Activated CD4-positive, alpha-beta memory T cell treated with anti-CD3 and anti-CD28 coated beads for 36 hours (primary cell): ENCODE measurements around the gene TRIM44. TPM values are rescaled to one million over a fixed set of nuclear protein-coding genes. Genes with fewer than 3 reads are reported as not detected.
"Not testable (repeated sequence)": the region's sequence is repeated elsewhere in the genome, so short reads cannot be mapped to it uniquely, and the experiment has no call there.

Experiments used
- CTCF ChIA-PET: fragments of 350-600 bp; sonication (Branson Sonifier 250); formaldehyde crosslinking; loops from one replicate; lab custom pipeline; 2021; ENCODE audit warnings: antibody characterized with exemption, inconsistent platforms; lab: Charles Lee
- POLR2A ChIA-PET: fragments of 350-600 bp; sonication (Branson Sonifier 250); formaldehyde crosslinking; loops from one replicate; lab custom pipeline; 2021; ENCODE audit warnings: antibody characterized with exemption; lab: Charles Lee
- DNase-seq: peaks from one replicate; pipeline ENCODE4 v3.0.0-alpha.2; 2020
- H3K27ac Mint-ChIP-seq: one replicate; pipeline ENCODE4 v1.8.0; 2021; ENCODE audit warnings: mixed read lengths
- H3K27me3 Mint-ChIP-seq: one replicate; pipeline ENCODE4 v1.8.0; 2021; ENCODE audit warnings: mixed read lengths
- H3K36me3 Mint-ChIP-seq: one replicate; pipeline ENCODE4 v1.8.0; 2021; ENCODE audit warnings: mixed read lengths
- H3K4me1 Mint-ChIP-seq: one replicate; pipeline ENCODE4 v1.8.0; 2021; ENCODE audit warnings: low read depth, mixed read lengths
- H3K4me3 Mint-ChIP-seq: one replicate; pipeline ENCODE4 v1.8.0; 2021; ENCODE audit warnings: mild to moderate bottlenecking, mixed read lengths
- H3K9me3 Mint-ChIP-seq: one replicate; pipeline ENCODE4 v1.8.0; 2021; ENCODE audit warnings: mixed read lengths
- intact Hi-C: fragments of 100-400 bp; cut with micrococcal nuclease; formaldehyde crosslinking; loops from one replicate; pipeline ENCODE4 v1.15.1; 2023
- total RNA-seq, 2 experiments: library from RNA; stranded (reverse); gene quantifications; one replicate each; pipeline ENCODE4 v1.2.3, GENCODE V29; 2021

Gene TRIM44
- total RNA-seq, 2 experiments from 2014 or later = 27.3 to 30.0 TPM

GRCh38 chr11:35639591-35640179 is 22.9 kb upstream of the TRIM44 start:
- no peak overlapping the region for H3K4me3 Mint-ChIP-seq
- peaks cover 19% of the 10 kb centered on the region for H3K27me3 Mint-ChIP-seq
- CTCF ChIA-PET = no interaction called here
- H3K36me3 Mint-ChIP-seq = no peaks in the 10 kb centered on the region
- no peaks in the 10 kb centered on the region for H3K9me3 Mint-ChIP-seq
- no peak overlapping the region for H3K27ac Mint-ChIP-seq
- intact Hi-C loops = no loop called here
- POLR2A ChIA-PET = no interaction called here
- H3K4me1 Mint-ChIP-seq = no peaks in the 10 kb centered on the region
- no peak for DNase-seq

DNA sequence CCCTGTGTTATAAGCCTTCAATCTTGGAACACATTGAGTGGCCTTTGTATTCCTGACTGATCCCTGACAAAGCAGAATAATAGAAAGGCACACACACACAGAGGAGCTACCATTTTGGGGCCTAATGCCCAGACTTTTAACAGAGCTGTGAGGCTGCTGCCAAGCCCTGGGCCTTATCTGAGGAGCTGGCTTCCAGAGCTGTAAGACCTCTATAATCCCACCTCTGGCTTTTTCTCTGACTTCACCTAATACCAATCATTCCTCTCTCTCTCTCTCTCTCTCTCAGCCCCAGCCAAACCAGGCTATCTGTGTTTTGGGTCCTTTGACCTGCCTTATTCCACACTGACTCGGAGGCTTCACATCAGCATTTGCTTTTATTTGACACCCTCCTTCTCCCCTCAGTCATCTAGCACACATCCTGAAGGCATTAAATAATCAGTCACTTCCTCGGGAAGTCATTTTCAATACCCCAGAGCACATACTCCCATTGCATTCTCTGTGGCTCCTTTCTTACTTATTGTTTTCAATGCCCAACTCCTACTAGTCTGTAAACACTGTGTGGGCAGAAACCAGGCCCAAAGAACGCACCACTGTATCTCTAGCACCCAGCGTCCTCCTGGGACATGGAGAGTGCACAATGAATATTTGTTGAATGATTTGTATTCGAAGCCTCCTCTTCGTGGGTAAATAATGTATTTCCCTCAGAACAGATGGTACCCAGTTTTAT is 21.2 kb upstream of the TRIM44 start:
- POLR2A ChIA-PET = interaction anchor here (0.9 kb wide), 1 partner anchor 17 kb away, joined by 4 read pairs; no protein-coding TSS in a partner anchor
- CTCF ChIA-PET = interaction anchor here (1.2 kb wide), 1 partner anchor 181 kb away, joined by 4 read pairs; no protein-coding TSS in a partner anchor
- no peak for DNase-seq
- Mint-ChIP-seq H3K9me3 (no peaks in the 10 kb centered on the region), H3K27me3 (peaks cover 18% of the 10 kb centered on the region), H3K4me1 (no peaks in the 10 kb centered on the region), H3K36me3 (no peaks in the 10 kb centered on the region), H3K27ac (no peak overlapping the region), H3K4me3 (no peak overlapping the region)
- intact Hi-C loops = no loop called here

DNA sequence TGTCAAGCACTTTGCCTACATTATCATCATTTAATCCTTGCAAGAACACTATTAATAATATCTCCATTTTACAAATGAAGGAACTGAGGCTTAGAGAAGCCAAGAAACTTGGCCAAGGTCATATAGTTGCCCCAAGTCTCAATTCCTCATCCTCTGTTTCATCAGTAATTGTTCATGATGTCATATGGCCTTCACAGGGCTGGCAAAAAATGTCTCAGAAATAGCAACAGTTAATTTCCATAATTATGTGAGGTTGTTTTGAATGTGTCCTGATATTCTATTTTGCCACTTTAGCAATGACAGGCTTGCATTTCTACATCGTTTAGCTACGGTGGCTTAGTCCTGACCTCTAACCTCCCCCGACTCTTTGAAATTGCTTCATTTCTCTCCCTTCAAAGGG is 20.6 kb upstream of the TRIM44 start:
- intact Hi-C loops = no loop called here
- DNase-seq = no peak
- no peaks in the 10 kb centered on the region for H3K4me1 Mint-ChIP-seq
- CTCF ChIA-PET = no interaction called here
- no peaks in the 10 kb centered on the region for H3K9me3 Mint-ChIP-seq
- no peak overlapping the region for H3K27ac Mint-ChIP-seq
- H3K4me3 Mint-ChIP-seq = no peak overlapping the region
- POLR2A ChIA-PET = no interaction called here
- H3K27me3 Mint-ChIP-seq = peaks cover 19% of the 10 kb centered on the region
- no peaks in the 10 kb centered on the region for H3K36me3 Mint-ChIP-seq

DNA sequence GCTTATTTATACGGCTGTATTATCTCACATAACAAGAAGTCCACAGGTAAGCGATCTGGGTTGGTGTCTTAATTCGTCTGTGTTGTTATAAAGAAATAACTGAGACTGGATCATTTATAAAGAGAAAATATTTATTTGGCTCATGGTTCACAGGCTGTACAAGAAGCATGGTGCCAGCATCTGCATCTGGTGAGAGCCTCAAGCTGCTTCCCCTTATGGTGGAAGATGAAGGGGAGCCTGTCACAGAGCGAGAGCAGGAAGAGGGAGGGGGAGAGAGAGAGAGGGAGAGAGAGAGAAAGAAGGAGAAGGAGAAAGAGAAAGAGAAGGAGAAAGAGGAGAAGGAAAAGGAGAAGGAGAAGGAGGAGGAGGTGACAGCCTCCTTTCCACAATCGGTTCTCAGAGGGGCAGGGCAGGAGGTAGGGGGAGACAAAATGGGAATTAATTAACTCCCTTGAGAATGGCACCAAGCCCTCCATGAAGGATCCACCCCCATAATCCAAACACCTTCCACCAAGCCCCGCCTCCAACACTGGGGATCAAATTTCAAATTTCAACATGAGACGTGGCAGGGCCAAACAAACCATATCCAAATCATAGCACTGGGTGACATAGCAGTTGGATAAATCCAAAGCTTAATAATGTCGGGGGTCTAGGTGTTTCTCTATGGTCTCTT is 15.0 kb upstream of the TRIM44 start:
- H3K4me3 Mint-ChIP-seq = no peak overlapping the region
- H3K27me3 Mint-ChIP-seq = peaks cover 24% of the 10 kb centered on the region
- H3K9me3 Mint-ChIP-seq = no peaks in the 10 kb centered on the region
- POLR2A ChIA-PET = interaction anchor here (0.7 kb wide), 1 partner anchor 54 kb away, joined by 3 read pairs; no protein-coding TSS in a partner anchor
- DNase-seq = no peak
- intact Hi-C loops = no loop called here
- CTCF ChIA-PET = no interaction called here
- no peak overlapping the region for H3K27ac Mint-ChIP-seq
- peaks cover 10% of the 10 kb centered on the region for H3K4me1 Mint-ChIP-seq
- H3K36me3 Mint-ChIP-seq = no peaks in the 10 kb centered on the region

GRCh38 chr11:35650006-35650405 is 12.6 kb upstream of the TRIM44 start:
- Mint-ChIP-seq H3K9me3 (no peaks in the 10 kb centered on the region), H3K27ac (no peak overlapping the region), H3K36me3 (no peaks in the 10 kb centered on the region), H3K4me3 (no peak overlapping the region), H3K4me1 (peaks cover 10% of the 10 kb centered on the region), H3K27me3 (peaks cover 31% of the 10 kb centered on the region)
- no peak for DNase-seq
- intact Hi-C loops = loop anchor here (2.0 kb wide), 1 partner anchor 15 kb away; no protein-coding TSS in a partner anchor
- ChIA-PET POLR2A (no interaction called here), CTCF (interaction anchor here (1.5 kb wide), 1 partner anchor 172 kb away, joined by 6 read pairs; no protein-coding TSS in a partner anchor)

DNA sequence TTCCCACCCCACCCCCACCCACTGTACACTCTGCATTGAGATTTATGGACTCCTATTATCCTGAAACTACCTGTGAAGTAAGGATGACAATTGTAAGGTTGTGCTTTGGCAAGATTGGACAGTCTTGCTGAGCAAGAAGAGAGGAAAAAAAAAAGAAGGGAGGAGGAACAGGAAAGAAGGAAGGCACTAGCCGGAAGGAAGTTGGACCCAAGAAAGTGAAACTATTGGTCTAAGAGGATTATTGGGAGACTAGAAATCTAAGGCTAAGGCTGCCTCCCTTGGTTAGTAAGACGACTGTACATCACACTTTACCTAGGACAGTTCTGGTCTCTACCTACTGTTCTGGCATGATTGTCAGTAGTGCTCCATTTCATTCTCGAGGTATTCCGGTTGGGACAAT is 12.1 kb upstream of the TRIM44 start:
- Mint-ChIP-seq H3K36me3 (no peaks in the 10 kb centered on the region), H3K9me3 (no peaks in the 10 kb centered on the region), H3K27ac (no peak overlapping the region), H3K4me1 (peaks cover 10% of the 10 kb centered on the region), H3K27me3 (peaks cover 29% of the 10 kb centered on the region), H3K4me3 (no peak overlapping the region)
- POLR2A ChIA-PET = no interaction called here
- CTCF ChIA-PET = no interaction called here
- no peak for DNase-seq
- intact Hi-C loops = loop anchor here (2.0 kb wide), 1 partner anchor 14 kb away; no protein-coding TSS in a partner anchor

GRCh38 chr11:35651263-35651662 is 11.3 kb upstream of the TRIM44 start:
- Mint-ChIP-seq H3K9me3 (no peaks in the 10 kb centered on the region), H3K27ac (no peak overlapping the region), H3K36me3 (no peaks in the 10 kb centered on the region), H3K4me1 (peaks cover 10% of the 10 kb centered on the region), H3K4me3 (no peak overlapping the region), H3K27me3 (peaks cover 27% of the 10 kb centered on the region)
- ChIA-PET POLR2A (no interaction called here), CTCF (no interaction called here)
- intact Hi-C loops = loop anchor here (2.0 kb wide), 1 partner anchor 14 kb away; no protein-coding TSS in a partner anchor
- no peak for DNase-seq

GRCh38 chr11:35652786-35653185 is 9.8 kb upstream of the TRIM44 start:
- H3K36me3 Mint-ChIP-seq, CTCF ChIA-PET, H3K9me3 Mint-ChIP-seq, POLR2A ChIA-PET, intact Hi-C loops, H3K4me3 Mint-ChIP-seq, DNase-seq, H3K27ac Mint-ChIP-seq: not testable (repeated sequence)
- H3K27me3 Mint-ChIP-seq = peaks cover 29% of the 10 kb centered on the region
- H3K4me1 Mint-ChIP-seq = peaks cover 10% of the 10 kb centered on the region

DNA sequence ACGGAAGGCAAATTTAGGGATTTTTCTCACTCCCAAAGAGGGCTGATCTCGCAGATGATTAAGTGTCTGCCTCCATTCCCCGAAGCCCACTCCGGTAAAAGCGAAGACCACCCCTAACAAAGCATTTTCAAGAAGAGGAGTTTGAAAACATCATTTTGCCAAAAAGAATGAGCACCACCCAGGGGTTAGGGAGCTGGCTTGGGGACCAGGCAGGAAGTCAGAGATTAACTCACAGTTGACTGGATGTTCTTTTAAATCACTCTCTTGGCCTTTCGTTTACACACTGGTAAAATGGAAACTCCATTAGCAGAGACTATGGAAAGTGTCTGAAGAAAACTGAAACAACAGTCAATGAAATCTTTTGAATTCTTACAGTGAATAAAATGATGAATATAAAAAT is 7.9 kb upstream of the TRIM44 start:
- intact Hi-C loops = no loop called here
- H3K27me3 Mint-ChIP-seq = peaks cover 25% of the 10 kb centered on the region

DNA sequence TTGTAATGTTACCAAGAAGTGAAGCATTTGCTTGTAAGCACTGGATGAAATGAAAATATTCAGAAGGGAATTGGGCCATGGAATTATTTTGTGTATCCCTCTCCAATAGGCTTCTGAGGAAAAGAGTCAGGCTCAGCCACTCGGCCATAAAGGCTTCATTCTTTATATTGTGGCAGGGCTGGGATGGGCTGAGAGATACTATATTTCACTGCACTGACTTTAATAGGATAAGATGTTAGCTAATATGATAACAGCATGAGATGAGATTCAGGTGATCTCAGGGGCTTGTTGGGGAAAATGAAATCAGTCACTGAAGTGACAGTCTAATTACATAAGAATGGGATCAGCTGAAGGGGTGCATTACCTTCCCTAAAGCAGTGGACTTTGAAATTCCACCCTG is 7.3 kb upstream of the TRIM44 start:
- no peak overlapping the region for H3K27ac Mint-ChIP-seq
- H3K9me3 Mint-ChIP-seq = no peaks in the 10 kb centered on the region
- H3K4me1 Mint-ChIP-seq = peaks cover 5% of the 10 kb centered on the region
- CTCF ChIA-PET = no interaction called here
- intact Hi-C loops = no loop called here
- no peaks in the 10 kb centered on the region for H3K36me3 Mint-ChIP-seq
- no peak for DNase-seq
- POLR2A ChIA-PET = no interaction called here
- H3K4me3 Mint-ChIP-seq = no peak overlapping the region
- H3K27me3 Mint-ChIP-seq = peaks cover 25% of the 10 kb centered on the region

More for the DNA sequence above, 7.9 kb upstream of the TRIM44 start:
- ChIA-PET CTCF (no interaction called here), POLR2A (no interaction called here)
- Mint-ChIP-seq H3K27ac (no peak overlapping the region), H3K4me1 (peaks cover 10% of the 10 kb centered on the region), H3K4me3 (no peak overlapping the region), H3K9me3 (no peaks in the 10 kb centered on the region), H3K36me3 (no peaks in the 10 kb centered on the region)
- DNase-seq = no peak

- H3K9me3 Mint-ChIP-seq = no peaks in the 10 kb centered on the region
- H3K27ac Mint-ChIP-seq = no peak overlapping the region
- no peaks in the 10 kb centered on the region for H3K36me3 Mint-ChIP-seq
- H3K4me1 Mint-ChIP-seq = no peaks in the 10 kb centered on the region
- intact Hi-C loops = no loop called here
- ChIA-PET POLR2A (no interaction called here), CTCF (no interaction called here)
- DNase-seq = no peak
- peaks cover 24% of the 10 kb centered on the region for H3K27me3 Mint-ChIP-seq
- H3K4me3 Mint-ChIP-seq = no peak overlapping the region
Observed at GRCh38 chr11:35655856-35656255, 6.7 kb upstream of the TRIM44 start.
